ENCODE results near the gene SLCO4A1.

The SLCO4A1 gene

GRCh38 chr20:62694868-62695267 lies 52.6 kb downstream of the SLCO4A1 start:
- no peak for TF ChIP-seq CTCF (IDR thresholded peaks at IDR 0.05)
- Mint-ChIP-seq H3K36me3 (ENCODE audit: low read depth) (no peaks in the 10 kb centered on the region), H3K9me3 (no peaks in the 10 kb centered on the region), H3K27me3 (ENCODE audit: low read depth, poor library complexity) (peaks cover 33% of the 10 kb centered on the region), H3K4me1 (peaks cover 45% of the 10 kb centered on the region), H3K27ac (no peak overlapping the region), H3K4me3 (no peak overlapping the region)
- no peak for DNase-seq

GRCh38 chr20:62695448-62696414 lies 53.4 kb downstream of the SLCO4A1 start:
- peak overlapping the region; percentile 24 for H3K27ac Mint-ChIP-seq
- H3K27me3 Mint-ChIP-seq (ENCODE audit: low read depth, poor library complexity) = peaks cover 32% of the 10 kb centered on the region
- H3K4me1 Mint-ChIP-seq = peaks cover 40% of the 10 kb centered on the region
- no peak for DNase-seq
- H3K4me3 Mint-ChIP-seq = no peak overlapping the region
- no peaks in the 10 kb centered on the region for H3K9me3 Mint-ChIP-seq
- no peaks in the 10 kb centered on the region for H3K36me3 Mint-ChIP-seq (ENCODE audit: low read depth)
- no peak for TF ChIP-seq CTCF (IDR thresholded peaks at IDR 0.05)

- Mint-ChIP-seq H3K27ac (no peak overlapping the region), H3K9me3 (no peaks in the 10 kb centered on the region), H3K4me1 (peaks cover 41% of the 10 kb centered on the region), H3K36me3 (ENCODE audit: low read depth) (no peaks in the 10 kb centered on the region), H3K4me3 (no peak overlapping the region), H3K27me3 (ENCODE audit: low read depth, poor library complexity) (peaks cover 38% of the 10 kb centered on the region)
- TF ChIP-seq CTCF (IDR thresholded peaks at IDR 0.05) = no peak
- no peak for DNase-seq
These were observed 54.2 kb downstream of the SLCO4A1 start for GRCh38 chr20:62696434-62696957.

- no peak for TF ChIP-seq CTCF (IDR thresholded peaks at IDR 0.05)
- peaks cover 39% of the 10 kb centered on the region for H3K4me1 Mint-ChIP-seq
- H3K36me3 Mint-ChIP-seq (ENCODE audit: low read depth) = no peaks in the 10 kb centered on the region
- peaks cover 39% of the 10 kb centered on the region for H3K27me3 Mint-ChIP-seq (ENCODE audit: low read depth, poor library complexity)
- H3K27ac Mint-ChIP-seq = no peak overlapping the region
- no peak for DNase-seq
- H3K4me3 Mint-ChIP-seq = no peak overlapping the region
- no peaks in the 10 kb centered on the region for H3K9me3 Mint-ChIP-seq
These were observed 54.7 kb downstream of the SLCO4A1 start for GRCh38 chr20:62696989-62697388.

- H3K4me1 Mint-ChIP-seq = peaks cover 41% of the 10 kb centered on the region
- peaks cover 39% of the 10 kb centered on the region for H3K27me3 Mint-ChIP-seq (ENCODE audit: low read depth, poor library complexity)
- no peaks in the 10 kb centered on the region for H3K36me3 Mint-ChIP-seq (ENCODE audit: low read depth)
- TF ChIP-seq CTCF (IDR thresholded peaks at IDR 0.05) = no peak
- H3K27ac Mint-ChIP-seq = no peak overlapping the region
- H3K4me3 Mint-ChIP-seq = no peak overlapping the region
- DNase-seq = no peak
- no peaks in the 10 kb centered on the region for H3K9me3 Mint-ChIP-seq
These were observed 55.2 kb downstream of the SLCO4A1 start for GRCh38 chr20:62697468-62697912.
